ENCODE measurements around the gene MEIS3.
"Not testable (repeated sequence)": the region's sequence is repeated elsewhere in the genome, so short reads cannot be mapped to it uniquely, and the experiment has no call there.

MEIS3 gene

DNA sequence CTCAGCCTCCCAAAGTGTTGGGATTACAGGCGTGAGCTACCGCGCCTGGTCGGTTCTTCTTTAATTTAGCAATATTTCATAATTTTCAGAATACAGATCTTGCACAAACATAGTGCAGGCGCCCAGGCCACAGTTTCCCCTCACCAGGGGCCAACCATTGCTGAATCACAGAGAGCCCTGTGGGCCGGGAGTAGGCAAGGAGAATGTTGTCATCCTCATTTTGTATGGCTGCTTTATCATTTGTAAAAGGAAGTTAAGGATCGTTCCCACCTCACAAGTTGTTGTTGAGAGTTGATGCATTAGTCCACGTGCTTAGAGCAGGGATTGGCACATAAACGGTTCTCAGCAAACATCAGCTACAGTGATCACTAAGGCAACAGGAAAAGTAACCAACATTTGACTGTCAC lies 30.2 kb downstream of the MEIS3 start:
- no peaks in the 10 kb centered on the region for H3K9me2 ChIP-seq (ENCODE audit: low read depth, low read length)
- TF ChIP-seq, protein P1, sequence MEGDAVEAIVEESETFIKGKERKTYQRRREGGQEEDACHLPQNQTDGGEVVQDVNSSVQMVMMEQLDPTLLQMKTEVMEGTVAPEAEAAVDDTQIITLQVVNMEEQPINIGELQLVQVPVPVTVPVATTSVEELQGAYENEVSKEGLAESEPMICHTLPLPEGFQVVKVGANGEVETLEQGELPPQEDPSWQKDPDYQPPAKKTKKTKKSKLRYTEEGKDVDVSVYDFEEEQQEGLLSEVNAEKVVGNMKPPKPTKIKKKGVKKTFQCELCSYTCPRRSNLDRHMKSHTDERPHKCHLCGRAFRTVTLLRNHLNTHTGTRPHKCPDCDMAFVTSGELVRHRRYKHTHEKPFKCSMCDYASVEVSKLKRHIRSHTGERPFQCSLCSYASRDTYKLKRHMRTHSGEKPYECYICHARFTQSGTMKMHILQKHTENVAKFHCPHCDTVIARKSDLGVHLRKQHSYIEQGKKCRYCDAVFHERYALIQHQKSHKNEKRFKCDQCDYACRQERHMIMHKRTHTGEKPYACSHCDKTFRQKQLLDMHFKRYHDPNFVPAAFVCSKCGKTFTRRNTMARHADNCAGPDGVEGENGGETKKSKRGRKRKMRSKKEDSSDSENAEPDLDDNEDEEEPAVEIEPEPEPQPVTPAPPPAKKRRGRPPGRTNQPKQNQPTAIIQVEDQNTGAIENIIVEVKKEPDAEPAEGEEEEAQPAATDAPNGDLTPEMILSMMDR (IDR thresholded peaks at IDR 0.05; ENCODE audit: low read length): no peak
- TF ChIP-seq EZH2 (IDR thresholded peaks at IDR 0.05; ENCODE audit: borderline replicate concordance, low read length): no peak
- no peak overlapping the region for H3K4me3 ChIP-seq (ENCODE audit: low read depth, low read length, poor library complexity, severe bottlenecking)
- no peaks in the 10 kb centered on the region for H3K4me1 ChIP-seq (ENCODE audit: insufficient read depth, low read length, severe bottlenecking)
- no peaks in the 10 kb centered on the region for H3K9me3 ChIP-seq (ENCODE audit: low read length)
- H3K27ac ChIP-seq (ENCODE audit: low read depth, low read length, poor library complexity, severe bottlenecking): no peak overlapping the region
- no peak overlapping the region for H3K9ac ChIP-seq (ENCODE audit: low read length)
- H3F3A ChIP-seq (ENCODE audit: insufficient read depth, low read length): no peaks in the 10 kb centered on the region
- H3K4me2 ChIP-seq (ENCODE audit: low read length): no peak overlapping the region
- H3K79me2 ChIP-seq (ENCODE audit: insufficient read depth, low read length): no peaks in the 10 kb centered on the region
- H4K20me1 ChIP-seq (ENCODE audit: insufficient read depth, low read length): no peaks in the 10 kb centered on the region
- no peaks in the 10 kb centered on the region for H3K36me3 ChIP-seq (ENCODE audit: insufficient read depth, low read length)
- no peak overlapping the region for H2AFZ ChIP-seq (ENCODE audit: low read length)
- H3K27me3 ChIP-seq (ENCODE audit: insufficient read depth, low read length): no peaks in the 10 kb centered on the region

DNA sequence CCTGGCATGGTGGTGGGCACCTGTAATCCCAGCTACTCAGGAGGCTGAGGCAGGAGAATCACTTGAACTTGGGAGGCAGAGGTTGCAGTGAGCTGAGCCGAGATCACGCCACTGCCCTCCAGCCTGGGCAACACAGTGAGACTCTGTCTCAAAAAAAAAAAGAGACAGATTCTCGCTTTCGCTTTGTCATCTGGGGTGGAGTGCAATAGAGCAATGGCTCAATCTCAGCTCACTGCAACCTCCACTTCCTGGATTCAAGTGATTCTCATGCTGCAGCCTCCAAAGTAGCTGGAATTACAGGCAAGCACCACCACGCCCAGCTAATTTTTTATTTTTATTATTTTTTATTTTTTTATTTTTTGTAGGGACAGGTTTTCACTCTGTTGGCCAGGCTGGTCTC lies 30.6 kb downstream of the MEIS3 start:
- H3K9me3 ChIP-seq (ENCODE audit: low read length); H4K20me1 ChIP-seq (ENCODE audit: insufficient read depth, low read length); H2AFZ ChIP-seq (ENCODE audit: low read length); H3K9me2 ChIP-seq (ENCODE audit: low read depth, low read length); H3K9ac ChIP-seq (ENCODE audit: low read length); H3K36me3 ChIP-seq (ENCODE audit: insufficient read depth, low read length); H3K27me3 ChIP-seq (ENCODE audit: insufficient read depth, low read length); H3K79me2 ChIP-seq (ENCODE audit: insufficient read depth, low read length); H3K4me2 ChIP-seq (ENCODE audit: low read length); H3F3A ChIP-seq (ENCODE audit: insufficient read depth, low read length); H3K4me3 ChIP-seq (ENCODE audit: low read depth, low read length, poor library complexity, severe bottlenecking); H3K27ac ChIP-seq (ENCODE audit: low read depth, low read length, poor library complexity, severe bottlenecking); H3K4me1 ChIP-seq (ENCODE audit: insufficient read depth, low read length, severe bottlenecking): not testable (repeated sequence)

DNA sequence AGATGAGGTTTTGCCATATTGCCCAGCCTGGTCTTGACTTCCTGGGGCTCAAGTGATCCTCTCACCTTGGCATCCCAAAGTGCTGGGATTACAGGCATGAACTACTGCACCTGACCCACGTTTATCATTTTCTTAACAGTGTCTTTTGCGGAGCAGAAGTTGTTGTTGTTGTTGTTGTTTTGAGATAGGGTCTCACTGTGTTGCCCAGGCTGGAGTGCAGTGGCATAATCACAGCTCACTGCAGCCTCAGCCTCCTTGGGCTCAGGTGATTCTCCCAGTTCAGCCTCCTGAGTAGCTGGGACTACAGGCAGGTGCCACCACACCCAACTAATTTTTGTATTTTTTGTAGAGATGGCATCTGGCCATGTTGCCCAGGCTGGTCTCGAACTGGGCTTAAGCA lies 31.7 kb downstream of the MEIS3 start:
- H4K20me1 ChIP-seq (ENCODE audit: insufficient read depth, low read length); H3K4me3 ChIP-seq (ENCODE audit: low read depth, low read length, poor library complexity, severe bottlenecking); H3K36me3 ChIP-seq (ENCODE audit: insufficient read depth, low read length); H3K4me2 ChIP-seq (ENCODE audit: low read length); H3K9me3 ChIP-seq (ENCODE audit: low read length); H3K27ac ChIP-seq (ENCODE audit: low read depth, low read length, poor library complexity, severe bottlenecking); H3K9me2 ChIP-seq (ENCODE audit: low read depth, low read length); H3K79me2 ChIP-seq (ENCODE audit: insufficient read depth, low read length); H3K27me3 ChIP-seq (ENCODE audit: insufficient read depth, low read length); H2AFZ ChIP-seq (ENCODE audit: low read length); H3K9ac ChIP-seq (ENCODE audit: low read length); H3F3A ChIP-seq (ENCODE audit: insufficient read depth, low read length); H3K4me1 ChIP-seq (ENCODE audit: insufficient read depth, low read length, severe bottlenecking): not testable (repeated sequence)

DNA sequence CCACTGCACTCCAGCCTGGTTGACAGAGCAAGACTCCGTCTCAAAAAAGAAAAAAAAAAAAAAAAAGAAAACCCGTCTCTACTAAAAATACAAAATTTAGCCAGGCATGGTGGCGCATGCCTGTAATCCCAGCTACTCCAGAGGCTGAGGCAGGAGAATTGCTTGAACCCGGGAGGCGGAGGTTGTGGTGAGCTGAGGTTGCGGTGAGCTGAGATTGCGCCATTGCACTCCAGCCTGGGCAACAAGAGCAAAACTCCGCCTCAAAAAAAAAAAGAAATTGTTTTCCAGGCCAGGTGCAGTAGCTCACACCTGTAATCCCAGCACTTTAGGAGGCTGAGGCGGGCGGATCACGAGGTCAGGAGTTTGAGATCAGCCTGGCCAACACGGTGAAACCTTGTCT lies 32.7 kb downstream of the MEIS3 start:
- H3K9me3 ChIP-seq (ENCODE audit: low read length); H3K36me3 ChIP-seq (ENCODE audit: insufficient read depth, low read length); H3K4me2 ChIP-seq (ENCODE audit: low read length); H3K27me3 ChIP-seq (ENCODE audit: insufficient read depth, low read length); H3K79me2 ChIP-seq (ENCODE audit: insufficient read depth, low read length); H3F3A ChIP-seq (ENCODE audit: insufficient read depth, low read length); H3K9ac ChIP-seq (ENCODE audit: low read length); H3K27ac ChIP-seq (ENCODE audit: low read depth, low read length, poor library complexity, severe bottlenecking); H3K4me1 ChIP-seq (ENCODE audit: insufficient read depth, low read length, severe bottlenecking); H4K20me1 ChIP-seq (ENCODE audit: insufficient read depth, low read length); H3K9me2 ChIP-seq (ENCODE audit: low read depth, low read length); H3K4me3 ChIP-seq (ENCODE audit: low read depth, low read length, poor library complexity, severe bottlenecking); H2AFZ ChIP-seq (ENCODE audit: low read length): not testable (repeated sequence)

DNA sequence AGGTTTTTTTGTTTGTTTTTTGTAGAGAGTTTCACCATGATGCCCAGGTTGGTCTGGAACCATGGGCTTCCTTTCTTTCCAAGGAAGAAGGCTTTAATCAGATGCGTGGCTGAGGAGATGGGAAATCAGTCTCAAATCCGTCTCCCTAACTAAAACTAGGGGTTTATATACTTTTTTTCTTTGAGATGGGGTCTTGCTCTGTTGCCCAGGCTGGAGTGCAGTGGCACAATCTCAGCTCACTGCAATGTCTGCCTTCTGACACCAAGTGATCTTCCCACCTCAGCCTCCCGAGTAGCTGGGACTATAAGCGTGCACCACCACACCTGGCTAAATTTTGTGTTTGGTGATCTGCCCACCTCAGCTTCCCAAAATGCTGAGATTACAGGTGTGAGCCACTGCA lies 34.8 kb downstream of the MEIS3 start:
- not testable (repeated sequence) for H2AFZ ChIP-seq (ENCODE audit: low read length); H3K4me2 ChIP-seq (ENCODE audit: low read length); H3K79me2 ChIP-seq (ENCODE audit: insufficient read depth, low read length); H3K27me3 ChIP-seq (ENCODE audit: insufficient read depth, low read length); H3K9me3 ChIP-seq (ENCODE audit: low read length); H3K9ac ChIP-seq (ENCODE audit: low read length); H3K4me1 ChIP-seq (ENCODE audit: insufficient read depth, low read length, severe bottlenecking); H3K9me2 ChIP-seq (ENCODE audit: low read depth, low read length); H4K20me1 ChIP-seq (ENCODE audit: insufficient read depth, low read length); H3F3A ChIP-seq (ENCODE audit: insufficient read depth, low read length); H3K4me3 ChIP-seq (ENCODE audit: low read depth, low read length, poor library complexity, severe bottlenecking); H3K27ac ChIP-seq (ENCODE audit: low read depth, low read length, poor library complexity, severe bottlenecking)
- H3K36me3 ChIP-seq (ENCODE audit: insufficient read depth, low read length): peaks cover 30% of the 10 kb centered on the region

DNA sequence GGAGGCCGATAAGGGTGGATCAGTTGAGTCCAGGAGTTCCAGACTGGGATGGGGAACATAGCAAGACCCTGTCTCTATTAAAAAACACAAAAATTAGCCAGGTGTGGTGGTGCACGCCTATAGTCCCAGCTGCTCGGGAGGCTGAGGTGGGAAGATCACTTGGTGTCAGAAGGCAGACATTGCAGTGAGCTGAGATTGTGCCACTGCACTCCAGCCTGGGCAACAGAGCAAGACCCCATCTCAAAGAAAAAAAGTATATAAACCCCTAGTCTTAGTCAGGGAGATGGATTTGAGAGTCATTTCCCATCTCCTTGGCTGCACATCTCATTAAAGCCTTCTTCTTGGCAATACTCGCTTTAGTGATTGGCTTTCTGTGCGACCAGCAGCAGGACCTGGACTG lies 35.4 kb downstream of the MEIS3 start:
- H3K27ac ChIP-seq (ENCODE audit: low read depth, low read length, poor library complexity, severe bottlenecking); H3K4me1 ChIP-seq (ENCODE audit: insufficient read depth, low read length, severe bottlenecking); H3K4me2 ChIP-seq (ENCODE audit: low read length); H3K9ac ChIP-seq (ENCODE audit: low read length); H3F3A ChIP-seq (ENCODE audit: insufficient read depth, low read length); H3K9me3 ChIP-seq (ENCODE audit: low read length); H3K27me3 ChIP-seq (ENCODE audit: insufficient read depth, low read length); H3K4me3 ChIP-seq (ENCODE audit: low read depth, low read length, poor library complexity, severe bottlenecking); H3K9me2 ChIP-seq (ENCODE audit: low read depth, low read length); H2AFZ ChIP-seq (ENCODE audit: low read length); H3K79me2 ChIP-seq (ENCODE audit: insufficient read depth, low read length); H4K20me1 ChIP-seq (ENCODE audit: insufficient read depth, low read length): not testable (repeated sequence)
- H3K36me3 ChIP-seq (ENCODE audit: insufficient read depth, low read length): peaks cover 33% of the 10 kb centered on the region

All from OCI-LY1 (cell line).